Activated CD4-positive, alpha-beta T cell treated with anti-CD3 and anti-CD28 coated beads for 4 hours (primary cell): Measurements from ENCODE around the gene MAP2K5.

Source experiments
- DNase-seq, 2 donors: peaks; one replicate each; pipeline ENCODE4 v3.0.0-alpha.2; 2020

MAP2K5 gene

GRCh38 chr15:67678993-67679392 lies 136.5 kb downstream of the MAP2K5 start:
- no peak for DNase-seq

GRCh38 chr15:67680641-67681040 lies 138.1 kb downstream of the MAP2K5 start:
- no peak for DNase-seq

- DNase-seq = no peak
These were observed 142.6 kb downstream of the MAP2K5 start for GRCh38 chr15:67685008-67685599.

- DNase-seq = no peak
These were observed 143.2 kb downstream of the MAP2K5 start for GRCh38 chr15:67685716-67686115.

- no peak for DNase-seq
These were observed 148.4 kb downstream of the MAP2K5 start for GRCh38 chr15:67690936-67691335.

GRCh38 chr15:67691450-67691849 lies 148.9 kb downstream of the MAP2K5 start:
- DNase-seq = no peak

GRCh38 chr15:67692573-67692972 lies 150.1 kb downstream of the MAP2K5 start:
- no peak for DNase-seq

GRCh38 chr15:67696087-67696486 lies 153.6 kb downstream of the MAP2K5 start:
- no peak for DNase-seq

- DNase-seq = no peak
These were observed 157.5 kb downstream of the MAP2K5 start for GRCh38 chr15:67700023-67700422.

GRCh38 chr15:67701669-67702068 lies 159.2 kb downstream of the MAP2K5 start:
- DNase-seq = no peak

- no peak for DNase-seq
These were observed 165.2 kb downstream of the MAP2K5 start for GRCh38 chr15:67707520-67708283.

- no peak for DNase-seq
These were observed 166.0 kb downstream of the MAP2K5 start for GRCh38 chr15:67708500-67708899.

- no peak for DNase-seq
These were observed 172.7 kb downstream of the MAP2K5 start for GRCh38 chr15:67715170-67715569.

GRCh38 chr15:67716171-67716570 lies 173.7 kb downstream of the MAP2K5 start:
- DNase-seq = no peak

GRCh38 chr15:67717776-67718175 lies 175.3 kb downstream of the MAP2K5 start:
- no peak for DNase-seq

GRCh38 chr15:67719330-67719959 lies 176.9 kb downstream of the MAP2K5 start:
- no peak for DNase-seq

GRCh38 chr15:67720556-67721175 lies 178.2 kb downstream of the MAP2K5 start:
- DNase-seq = no peak

- DNase-seq = no peak
These were observed 179.7 kb downstream of the MAP2K5 start for GRCh38 chr15:67722030-67722817.

- no peak for DNase-seq
These were observed 181.0 kb downstream of the MAP2K5 start for GRCh38 chr15:67723294-67724024.

GRCh38 chr15:67724691-67725375 lies 182.3 kb downstream of the MAP2K5 start:
- DNase-seq = no peak

GRCh38 chr15:67730135-67730534 lies 187.6 kb downstream of the MAP2K5 start:
- DNase-seq = no peak
